HG03457 (cell line): Measurements from ENCODE around the gene COA7.
A peak's percentile ranks its signal among the peaks of the same experiment; 100 is the strongest.
"Not testable (repeated sequence)": the region's sequence is repeated elsewhere in the genome, so short reads cannot be mapped to it uniquely, and the experiment has no call there.

ENCODE experiments used
- ATAC-seq: cut with Tn5 transposase; IDR thresholded peaks from one replicate; pipeline ENCODE4 v1.9.1; 2021; ENCODE audit warnings: moderate number of reproducible peaks; ENCODE audit not compliant: unreplicated experiment

Gene COA7

DNA sequence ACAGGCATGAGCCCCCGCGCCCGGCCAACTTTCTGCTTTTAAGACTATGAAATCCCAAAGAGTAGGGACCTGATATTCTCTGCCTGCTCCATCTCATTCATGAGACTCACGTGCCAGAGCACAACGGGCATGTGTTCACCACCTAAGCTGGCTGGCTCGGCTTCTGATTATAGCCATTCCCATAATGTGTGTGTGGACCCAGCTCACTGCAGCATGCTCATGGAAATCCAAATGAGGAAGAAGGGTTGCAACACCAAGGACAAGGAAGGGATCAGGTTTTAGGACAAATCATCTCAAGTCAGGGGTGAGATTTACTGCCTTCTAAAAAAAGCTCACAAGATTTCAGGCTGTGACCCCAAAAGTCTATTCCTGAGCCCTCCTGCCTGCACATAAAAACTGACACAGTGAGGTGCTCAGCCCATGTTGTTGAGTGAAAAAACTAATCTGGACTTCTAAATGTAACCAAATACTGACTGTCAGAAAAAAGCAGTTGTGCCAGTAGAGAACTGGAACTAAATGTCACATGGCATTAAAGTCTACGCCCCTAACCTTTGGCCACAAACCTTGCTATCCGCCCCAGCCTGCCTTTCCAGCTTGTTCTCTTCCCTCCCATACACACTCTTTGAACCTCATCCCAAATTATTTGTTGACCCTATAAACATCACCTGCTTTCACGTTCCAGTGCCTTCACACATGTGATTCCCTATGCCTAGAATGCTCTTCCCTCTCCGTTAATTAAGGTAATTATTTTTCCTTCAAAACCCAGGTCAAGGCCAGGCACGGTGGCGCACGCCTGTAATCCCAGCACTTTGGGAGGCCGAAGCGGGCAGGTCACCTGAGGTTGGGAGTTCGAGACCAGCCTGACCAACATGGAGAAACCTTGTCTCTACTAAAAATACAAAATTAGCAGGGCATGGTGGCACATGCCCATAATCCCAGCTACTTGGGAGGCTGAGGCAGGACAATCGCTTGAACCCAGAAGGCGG lies 9.1 kb upstream of the COA7 start:
- ATAC-seq, result no peak

GRCh38 chr1:52706136-52706670 lies 8.1 kb upstream of the COA7 start:
- no peak for ATAC-seq

DNA sequence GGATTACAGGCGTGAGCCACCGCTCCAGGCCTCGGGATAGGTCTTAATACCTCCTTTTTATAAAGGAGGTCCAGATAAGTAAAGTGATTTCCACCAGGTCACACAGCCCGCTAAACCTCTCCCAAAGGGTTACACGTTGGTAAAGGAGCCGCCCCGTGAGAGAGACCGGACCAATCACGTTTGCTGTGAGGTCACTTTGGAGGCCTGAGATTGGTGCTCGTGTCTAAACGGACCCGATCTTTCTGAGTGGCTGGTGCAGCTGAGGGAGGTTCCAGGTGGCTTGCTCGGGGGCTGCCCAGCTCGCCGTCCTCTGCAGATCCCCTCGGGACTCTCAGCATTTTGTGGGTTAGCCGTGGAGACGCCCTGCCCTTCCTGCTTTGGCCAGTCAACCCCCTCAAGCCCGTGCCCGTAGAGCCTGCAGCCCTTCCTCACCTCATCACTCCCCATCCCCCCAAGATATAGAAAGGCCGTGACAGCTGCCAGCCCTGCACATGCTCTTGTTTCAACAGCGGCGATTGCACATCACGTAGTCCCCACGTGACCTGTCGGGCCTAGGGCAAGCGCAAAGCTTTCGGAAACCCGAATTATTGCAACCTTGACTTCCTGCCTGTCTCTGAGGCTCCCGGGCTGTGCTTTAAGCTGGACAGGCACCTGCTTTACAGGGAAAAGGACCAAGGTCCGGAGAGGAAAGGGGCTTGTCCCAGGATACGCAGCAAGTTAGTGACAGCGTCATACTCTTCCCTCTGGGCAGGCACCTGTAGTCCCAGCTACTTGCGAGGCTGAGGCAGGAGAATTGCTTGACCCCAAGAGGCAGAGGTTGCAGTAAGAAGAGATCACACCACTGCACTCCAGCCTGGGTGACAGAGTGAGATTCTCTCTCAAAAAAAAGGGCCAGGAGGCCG lies 5.0 kb upstream of the COA7 start:
- ATAC-seq, result peak; percentile 83

DNA sequence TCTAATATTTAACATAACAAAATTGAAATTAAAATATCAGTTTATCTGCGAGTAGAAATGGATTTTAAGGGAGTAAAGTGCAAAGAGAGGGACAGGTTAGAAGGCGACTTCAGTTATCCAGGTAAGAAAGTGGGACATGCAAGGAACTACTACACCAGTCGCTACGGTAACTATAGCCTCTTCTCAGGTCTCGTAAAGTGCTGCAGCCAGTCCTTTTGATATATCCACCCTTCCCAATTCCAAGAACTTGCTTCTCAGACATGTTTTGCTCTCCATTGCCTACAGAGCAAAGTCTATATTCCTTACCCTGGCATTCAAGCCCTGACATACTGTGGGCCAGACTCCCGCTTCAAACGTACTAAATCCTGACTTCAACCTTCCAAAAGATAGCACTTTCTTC lies 2.5 kb downstream of the COA7 start:
- no peak for ATAC-seq

DNA sequence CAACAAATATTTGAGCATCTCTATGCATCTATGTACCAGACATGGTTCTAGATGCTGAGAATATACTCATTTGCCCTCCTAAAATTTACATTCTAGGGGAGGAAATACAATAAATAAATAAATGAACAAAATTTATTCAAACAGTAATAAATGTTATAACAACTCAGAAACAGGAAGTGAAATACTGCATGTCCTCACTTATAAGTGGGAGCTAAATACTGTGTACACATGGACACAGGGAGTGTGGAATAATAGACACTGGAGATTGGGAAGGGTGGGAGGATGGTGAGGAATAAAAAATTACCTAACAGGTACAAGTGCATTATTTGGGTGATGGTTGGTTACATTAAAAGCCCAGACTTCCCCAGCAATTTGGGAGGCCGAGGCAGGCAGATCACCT lies 4.3 kb downstream of the COA7 start:
- no peak for ATAC-seq

DNA sequence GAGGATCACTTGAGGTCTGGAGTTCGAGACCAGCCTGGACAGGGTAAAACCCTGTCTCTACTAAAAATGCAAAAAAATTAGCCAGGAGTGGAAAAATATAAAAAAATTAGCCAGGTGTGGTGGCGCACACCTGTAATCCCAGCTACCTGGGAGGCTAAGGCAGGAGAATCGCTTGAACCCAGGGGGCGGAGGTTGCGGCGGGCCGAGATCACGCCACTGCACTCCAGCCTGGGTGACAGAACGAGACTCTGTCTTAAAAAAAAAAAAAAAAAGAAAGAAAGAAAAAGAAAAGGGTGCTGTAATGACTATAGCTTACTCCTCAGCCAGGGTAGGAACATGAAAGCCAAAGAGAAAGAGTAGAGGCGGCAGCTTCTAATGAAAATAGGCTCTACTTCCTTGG lies 4.8 kb downstream of the COA7 start:
- not testable (repeated sequence) for ATAC-seq

GRCh38 chr1:52692697-52693096 lies 5.5 kb downstream of the COA7 start:
- ATAC-seq, result no peak

GRCh38 chr1:52691821-52692220 lies 6.3 kb downstream of the COA7 start:
- no peak for ATAC-seq

DNA sequence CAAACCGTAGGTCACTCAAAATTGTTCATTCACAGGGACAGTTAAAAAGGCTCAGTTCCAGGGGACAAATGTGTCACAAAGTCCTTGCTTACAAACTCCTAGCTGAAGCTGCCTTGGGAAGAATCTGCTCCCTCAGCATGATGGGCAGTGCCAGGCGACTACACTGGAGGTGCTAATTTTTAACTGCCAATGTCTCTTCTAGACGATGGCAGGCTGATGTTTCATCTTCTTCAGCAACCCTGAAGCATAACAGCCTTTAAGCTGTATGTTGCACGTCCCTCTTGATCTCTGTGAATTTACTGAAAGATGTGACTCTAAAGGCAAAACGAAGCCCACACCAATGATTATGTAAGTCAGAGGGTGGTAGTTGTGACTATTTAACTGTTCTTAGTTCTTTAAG lies 11.3 kb downstream of the COA7 start:
- ATAC-seq, result no peak

DNA sequence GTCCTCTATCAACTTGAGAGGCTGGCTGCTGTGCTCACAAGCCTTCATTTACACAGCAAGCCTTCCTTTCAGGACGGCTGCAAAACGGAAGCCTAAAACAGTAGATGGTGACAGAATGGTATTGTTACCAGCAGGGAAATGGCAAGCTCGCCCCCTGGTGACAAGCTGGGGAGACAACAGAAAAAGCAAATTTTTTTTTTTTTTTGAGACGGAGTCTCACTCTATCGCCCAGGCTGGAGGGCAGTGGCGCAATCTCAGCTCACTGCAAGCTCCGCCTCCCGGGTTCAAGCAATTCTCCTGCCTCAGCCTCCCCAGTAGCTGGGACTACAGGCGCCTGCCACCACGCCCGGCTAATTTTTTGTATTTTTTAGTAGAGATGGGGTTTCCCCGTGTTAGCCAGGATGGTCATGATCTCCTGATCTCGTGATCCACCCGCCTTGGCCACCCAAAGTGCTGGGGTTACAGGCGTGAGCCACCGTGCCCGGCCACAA lies 11.8 kb downstream of the COA7 start:
- ATAC-seq, result not testable (repeated sequence)

- ATAC-seq, result no peak
Observed at GRCh38 chr1:52684545-52684944, 13.6 kb downstream of the COA7 start.

DNA sequence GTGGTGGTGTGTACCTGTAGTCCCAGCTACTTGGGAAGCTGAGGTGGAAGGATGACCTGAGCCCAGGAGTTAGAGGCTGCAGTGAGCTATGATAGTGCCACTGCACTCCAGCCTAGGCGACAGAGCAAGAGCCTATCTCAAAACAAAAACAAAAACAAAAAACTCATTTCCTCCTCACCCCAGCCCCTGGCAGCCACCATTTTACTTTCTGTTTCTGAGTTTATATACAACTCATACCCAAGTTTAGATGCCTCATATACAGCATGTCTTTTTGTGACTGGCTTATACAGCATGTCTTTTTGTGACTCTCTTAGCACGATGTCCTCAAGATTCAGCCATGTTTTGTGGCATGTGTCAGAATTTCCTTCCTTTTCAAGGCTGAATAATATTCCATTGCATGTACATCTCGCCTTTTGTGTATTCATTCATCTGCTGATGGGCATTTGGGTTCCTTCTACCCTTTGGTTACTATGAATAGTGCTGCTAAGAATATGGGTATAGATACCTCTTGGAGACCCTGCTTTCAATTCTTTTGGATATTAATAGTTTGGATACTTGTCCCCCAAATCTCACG lies 14.7 kb downstream of the COA7 start:
- ATAC-seq, result no peak

- no peak for ATAC-seq
Observed at GRCh38 chr1:52681136-52681535, 17.0 kb downstream of the COA7 start.

- ATAC-seq, result no peak
Observed at GRCh38 chr1:52680353-52680752, 17.8 kb downstream of the COA7 start.

GRCh38 chr1:52679498-52679897 lies 18.6 kb downstream of the COA7 start:
- ATAC-seq, result no peak

DNA sequence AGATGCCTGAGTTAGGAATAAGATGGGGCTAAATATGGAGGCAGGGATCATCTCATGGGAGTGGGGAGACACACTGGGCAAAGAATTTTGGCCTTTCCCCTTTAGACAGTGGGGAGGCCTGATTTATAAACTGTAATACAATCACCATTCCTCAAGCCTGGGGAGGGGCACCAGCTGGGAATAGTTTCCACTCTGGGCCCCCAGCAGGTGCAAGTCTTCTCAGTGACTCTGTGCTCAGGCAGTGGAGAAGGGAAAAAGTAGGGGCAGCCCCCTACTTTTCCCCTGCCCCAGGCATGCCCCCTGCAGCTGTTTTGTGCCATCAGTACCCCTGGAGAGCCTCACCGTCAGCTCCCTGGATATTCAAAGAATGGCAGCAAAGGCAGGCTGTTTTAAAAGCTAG lies 19.1 kb downstream of the COA7 start:
- no peak for ATAC-seq

DNA sequence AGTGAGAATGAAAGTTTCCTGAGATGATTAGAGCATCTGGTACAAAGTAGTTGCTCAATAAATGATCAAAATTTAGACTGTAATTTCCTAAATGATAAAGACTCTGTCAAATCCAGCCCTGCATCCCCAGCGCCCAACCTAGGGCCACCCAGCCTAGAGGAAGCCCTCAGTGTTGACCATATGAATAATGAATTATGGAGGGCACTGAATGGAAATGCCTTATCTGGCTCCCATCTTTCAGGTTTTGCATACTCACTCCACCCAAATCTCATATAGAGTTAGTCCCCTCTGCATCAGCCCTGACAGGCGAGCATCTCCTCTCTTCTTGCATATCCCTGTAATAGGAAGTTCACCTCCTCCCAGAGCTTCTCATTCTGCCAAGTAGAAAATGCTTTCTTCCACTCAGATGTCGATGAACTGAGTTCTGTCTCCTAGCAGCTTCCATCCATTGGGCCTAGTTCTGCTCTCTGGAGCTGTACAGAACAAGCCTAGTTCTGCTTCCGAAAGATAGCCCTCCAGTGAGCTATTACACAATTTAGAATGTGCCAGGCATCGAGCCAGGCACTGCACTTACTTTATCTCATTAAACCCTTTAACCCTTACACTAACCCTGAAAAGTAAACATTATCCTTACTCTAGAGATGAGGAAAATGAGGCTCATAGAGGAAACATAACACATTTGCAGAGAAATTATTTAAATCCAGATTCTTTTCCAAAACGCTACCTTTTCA lies 20.9 kb downstream of the COA7 start:
- ATAC-seq, result no peak

DNA sequence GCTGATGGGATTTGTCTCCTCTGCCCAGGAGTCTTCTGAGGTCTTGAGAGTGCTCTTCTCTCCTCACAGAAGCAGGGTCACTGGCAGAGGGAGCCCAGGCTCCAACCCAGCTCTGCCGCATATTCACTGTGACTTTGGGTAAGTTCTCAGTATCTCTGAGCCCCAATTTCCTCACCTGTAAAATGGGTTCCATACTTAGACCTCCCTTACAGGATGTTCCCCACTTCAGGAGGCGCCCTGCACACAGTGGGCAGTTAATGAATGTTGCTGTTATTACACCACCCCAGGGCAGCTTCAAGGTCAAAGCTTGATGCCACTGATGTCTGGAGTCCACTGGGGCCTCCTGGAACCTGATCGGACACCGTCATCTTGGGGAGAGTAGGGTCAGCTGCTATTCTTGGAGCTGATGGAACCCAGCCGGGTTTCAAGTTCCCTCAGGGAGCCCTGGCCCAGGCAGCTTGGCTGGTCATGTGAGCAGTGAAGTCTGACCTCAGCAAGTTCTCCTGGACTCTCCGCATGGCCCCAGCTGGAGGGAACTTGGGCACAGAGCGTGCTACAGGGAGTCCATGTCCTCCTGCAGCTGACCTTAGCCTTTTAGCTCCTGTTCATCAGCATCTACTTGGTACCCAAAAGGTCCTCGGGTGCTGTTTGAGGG lies 21.8 kb downstream of the COA7 start:
- no peak for ATAC-seq

- no peak for ATAC-seq
Observed at GRCh38 chr1:52674497-52675384, 23.4 kb downstream of the COA7 start.
